ENCODE data around the gene CDNF.

Gene CDNF

GRCh38 chr10:14770927-14771326 lies 66.9 kb downstream of the CDNF start:
- TF ChIP-seq SIN3A (IDR thresholded peaks at IDR 0.05; ENCODE audit: borderline replicate concordance, insufficient read depth, low read length), result no peak
- no peak for TF ChIP-seq POLR2AphosphoS5 (IDR thresholded peaks at IDR 0.05; ENCODE audit: low read depth, low read length)
- TF ChIP-seq TAF1 (IDR thresholded peaks at IDR 0.05; ENCODE audit: borderline replicate concordance, insufficient read depth, low read length), result no peak
- no peak for TF ChIP-seq REST (IDR thresholded peaks at IDR 0.05; ENCODE audit: insufficient read depth in 1 of 2, low read depth in 2 of 2, low read length in 2 of 2)
- TF ChIP-seq FOXP2 (optimal IDR thresholded peaks at IDR 0.05; ENCODE audit: borderline replicate concordance, extremely low read depth, extremely low read length, insufficient read depth), result no peak

All from PFSK-1 (cell line).